Hepatic stellate cell (primary cell): ENCODE data around the gene MAB21L4.

Experiments
- DNase-seq: peaks from one replicate; pipeline ENCODE4 v3.0.0; 2011; ENCODE audit warnings: low spot score

MAB21L4 gene

DNA sequence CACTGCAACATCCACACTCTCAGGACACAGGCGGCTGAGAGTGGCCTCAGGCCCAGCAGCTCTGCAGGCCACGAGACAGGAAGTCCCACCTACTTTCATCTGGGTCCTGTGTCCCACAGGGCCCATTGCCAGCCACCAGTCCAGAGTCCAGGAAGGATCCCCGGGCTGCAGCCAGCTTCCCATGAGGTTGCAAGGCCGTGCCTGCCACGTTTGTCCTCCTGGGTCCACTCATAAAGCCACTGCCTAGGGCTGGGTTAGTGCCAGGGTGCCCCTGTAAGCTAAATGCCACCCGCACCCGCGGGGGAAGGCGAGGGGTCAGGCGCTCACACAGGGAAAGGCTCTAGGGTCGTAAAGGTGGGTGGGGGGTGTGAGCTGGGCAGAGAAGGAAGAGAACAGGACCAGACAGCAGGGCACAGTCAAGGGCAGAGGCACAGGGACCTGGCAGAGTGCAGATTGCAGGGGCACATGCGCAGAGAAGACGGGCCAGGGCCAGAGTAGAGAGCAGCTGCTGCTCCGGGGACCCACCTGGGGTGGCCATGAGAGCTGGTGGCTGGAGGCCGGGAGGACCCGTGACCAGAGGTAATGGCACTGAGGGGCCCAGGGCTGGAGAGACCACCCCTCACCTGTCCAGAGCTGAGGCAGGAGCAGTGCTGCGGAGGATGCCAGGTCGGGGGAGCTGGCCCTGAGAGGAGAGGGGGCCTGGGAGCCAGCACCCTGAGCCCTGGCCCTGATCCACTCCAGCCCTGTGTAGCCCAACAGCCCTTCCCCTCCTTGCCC lies 19.3 kb downstream of the MAB21L4 start:
- no peak for DNase-seq

GRCh38 chr2:240876035-240876474 lies 19.9 kb downstream of the MAB21L4 start:
- DNase-seq: no peak

- DNase-seq: no peak
Measured at GRCh38 chr2:240875228-240876034, 20.5 kb downstream of the MAB21L4 start.

DNA sequence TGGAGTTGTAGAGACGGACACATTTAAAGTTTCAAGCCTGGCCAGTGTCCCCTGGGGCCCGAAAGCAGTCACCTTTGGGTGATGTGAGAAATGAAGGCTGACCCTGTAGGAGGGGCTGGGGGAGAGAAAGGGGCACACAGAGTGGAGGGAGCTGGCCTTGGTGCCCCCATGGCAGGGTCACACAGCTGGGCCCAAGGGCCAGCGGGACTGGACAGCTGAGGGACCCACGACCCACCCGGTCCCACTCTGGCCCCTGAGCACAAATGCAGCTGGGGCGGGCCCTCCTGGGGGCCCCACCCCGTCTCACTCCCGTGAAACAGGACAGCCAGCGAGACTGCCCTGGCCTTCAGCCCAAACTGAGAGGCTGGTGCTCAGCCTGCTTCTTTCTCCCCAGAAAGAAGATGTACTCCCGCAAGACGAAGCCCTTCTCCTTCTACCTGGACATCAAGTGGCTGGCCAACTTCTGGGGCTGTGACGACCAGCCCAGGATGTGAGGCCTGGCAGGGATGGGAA lies 21.2 kb downstream of the MAB21L4 start:
- DNase-seq: no peak

DNA sequence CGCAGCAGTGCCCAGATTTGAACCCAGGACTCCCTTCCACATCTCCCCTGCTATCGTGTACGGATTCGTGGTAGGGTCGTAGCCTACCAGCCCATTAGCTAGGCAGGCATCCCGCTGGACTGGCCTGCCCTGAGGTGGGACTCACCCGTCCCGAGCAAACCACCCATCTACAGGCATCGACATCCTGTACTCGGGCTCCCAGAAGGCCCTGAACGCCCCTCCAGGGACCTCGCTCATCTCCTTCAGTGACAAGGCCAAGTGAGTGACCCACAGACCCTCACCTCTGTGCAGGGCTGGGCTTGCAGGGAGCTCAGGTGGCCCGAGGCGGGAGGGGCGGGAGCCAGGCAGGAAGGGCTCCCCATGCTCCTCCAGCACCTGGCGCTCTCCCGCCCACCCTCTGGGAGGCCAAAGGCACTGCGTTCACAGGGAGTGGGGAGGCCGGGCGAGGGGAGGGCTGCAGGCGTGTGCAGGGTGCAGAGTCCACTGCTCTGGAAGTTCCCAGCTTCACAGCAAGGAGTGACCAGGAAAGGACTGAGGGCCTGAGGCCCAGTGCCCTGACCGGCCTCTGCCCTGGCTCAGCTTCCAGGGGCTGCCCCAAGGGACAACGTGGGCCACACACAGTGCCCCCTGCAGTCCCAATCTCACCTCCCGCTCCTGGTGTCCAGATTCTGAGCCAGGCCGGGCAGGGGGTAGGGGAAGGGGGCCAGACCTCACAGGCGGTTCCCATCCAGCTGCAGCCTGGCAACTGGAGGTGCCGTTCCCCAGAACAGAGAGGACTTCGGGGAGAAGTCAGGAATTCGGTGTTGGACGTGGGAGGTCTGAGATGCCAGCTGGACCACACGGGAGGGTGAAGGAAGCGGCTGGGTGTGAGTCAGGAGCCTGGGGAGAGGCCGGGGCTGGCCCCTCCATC lies 21.9 kb downstream of the MAB21L4 start:
- no peak for DNase-seq

DNA sequence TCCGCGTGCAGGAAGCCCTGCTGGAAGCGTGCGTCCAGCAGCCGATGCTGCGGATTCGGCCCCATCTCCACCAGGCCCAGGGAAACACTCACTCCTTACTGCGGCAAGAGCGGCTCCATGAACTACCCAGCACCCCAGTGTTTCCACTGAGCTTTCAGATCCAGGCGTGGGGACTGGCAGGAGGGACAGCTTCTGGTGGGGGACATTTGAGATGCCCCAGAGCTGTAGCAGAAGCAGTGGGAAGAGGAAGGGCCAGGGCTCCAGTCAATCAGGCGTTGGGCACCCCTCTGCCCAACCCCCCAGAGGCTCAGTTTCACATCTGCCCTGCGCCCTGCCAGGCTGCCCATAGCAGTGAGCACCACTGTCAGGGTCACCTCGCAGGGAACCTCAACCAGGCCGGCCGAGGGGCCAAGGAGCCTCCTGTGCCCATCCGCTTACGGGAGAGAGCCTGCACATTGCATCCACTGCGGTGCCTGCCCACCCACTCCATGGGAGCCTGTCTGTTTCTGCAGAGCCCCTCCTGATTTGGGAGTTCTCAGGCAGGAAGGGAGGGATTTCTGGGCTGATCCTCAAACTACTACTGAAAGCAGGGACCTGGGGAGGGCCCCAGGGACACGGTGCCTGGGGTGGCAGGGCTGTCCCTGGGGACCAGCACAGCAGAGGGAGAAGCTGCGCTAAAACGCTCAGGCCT lies 22.7 kb downstream of the MAB21L4 start:
- no peak for DNase-seq

GRCh38 chr2:240872317-240873097 lies 23.4 kb downstream of the MAB21L4 start:
- no peak for DNase-seq

- no peak for DNase-seq
Measured at GRCh38 chr2:240871071-240871958, 24.6 kb downstream of the MAB21L4 start.

GRCh38 chr2:240869956-240870875 lies 25.7 kb downstream of the MAB21L4 start:
- DNase-seq: no peak

DNA sequence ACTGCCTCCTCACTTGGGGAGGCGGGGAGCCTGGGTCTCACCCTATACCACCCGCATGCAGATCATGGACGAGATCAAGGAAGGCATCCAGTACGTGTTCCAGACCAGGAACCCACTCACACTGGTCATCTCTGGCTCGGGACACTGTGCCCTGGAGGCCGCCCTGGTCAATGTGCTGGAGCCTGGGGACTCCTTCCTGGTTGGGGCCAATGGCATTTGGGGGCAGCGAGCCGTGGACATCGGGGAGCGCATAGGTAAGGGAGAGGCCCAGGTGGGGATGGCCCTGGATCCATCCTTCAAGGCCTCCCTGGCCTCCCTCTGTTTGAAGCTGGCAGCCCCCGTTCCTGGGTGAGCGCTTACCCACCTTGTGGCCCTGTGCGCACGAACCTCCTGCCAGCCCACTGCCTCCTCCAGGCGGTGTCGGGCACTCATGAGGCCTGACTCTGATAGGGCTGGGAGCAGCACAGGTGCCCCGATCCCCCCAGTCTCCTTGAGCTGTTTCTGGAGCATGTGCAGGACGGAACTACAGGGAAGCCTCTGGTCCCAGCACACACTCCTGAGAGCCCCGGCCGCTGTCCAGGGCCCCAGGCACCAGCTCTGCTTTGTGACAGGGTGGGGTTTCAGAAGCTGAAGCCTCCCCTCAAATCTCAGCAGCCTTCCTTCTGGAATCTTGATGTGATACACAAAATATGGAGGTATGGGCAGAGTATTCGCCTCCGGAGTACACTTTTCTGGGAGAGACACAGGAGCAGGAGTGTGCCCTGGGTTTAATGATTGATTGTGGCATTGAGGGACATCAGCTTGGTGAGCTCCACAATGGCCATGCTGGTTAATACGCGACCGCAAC lies 26.6 kb downstream of the MAB21L4 start:
- DNase-seq: no peak

- DNase-seq: no peak
Measured at GRCh38 chr2:240868286-240869108, 27.5 kb downstream of the MAB21L4 start, which contains the start of gene AGXT. Gene AGXT, plus strand, starts transcription at chr2:240868824. Its CDS starts 42 bp downstream, at chr2:240868866.

DNA sequence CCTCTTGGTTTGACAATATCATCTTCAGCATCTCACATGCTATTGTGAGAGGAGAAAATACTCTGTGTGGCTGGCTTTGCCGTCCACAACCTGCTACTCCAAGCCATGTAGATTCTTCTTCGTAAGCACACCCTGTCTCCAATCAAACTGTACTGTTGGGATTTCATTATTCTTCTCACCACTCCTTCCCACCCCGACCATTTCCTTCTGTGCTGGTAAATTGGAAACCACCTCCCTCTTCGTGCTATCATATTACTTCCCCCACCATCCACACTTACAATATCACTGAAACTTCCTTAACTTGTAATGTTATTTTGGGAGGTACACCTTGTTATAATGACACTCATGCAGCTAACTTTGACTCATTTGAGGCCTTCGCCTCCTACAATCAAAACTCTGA lies 30.6 kb downstream of the MAB21L4 start:
- no peak for DNase-seq

- no peak for DNase-seq
Measured at GRCh38 chr2:240864475-240864874, 31.5 kb downstream of the MAB21L4 start.

DNA sequence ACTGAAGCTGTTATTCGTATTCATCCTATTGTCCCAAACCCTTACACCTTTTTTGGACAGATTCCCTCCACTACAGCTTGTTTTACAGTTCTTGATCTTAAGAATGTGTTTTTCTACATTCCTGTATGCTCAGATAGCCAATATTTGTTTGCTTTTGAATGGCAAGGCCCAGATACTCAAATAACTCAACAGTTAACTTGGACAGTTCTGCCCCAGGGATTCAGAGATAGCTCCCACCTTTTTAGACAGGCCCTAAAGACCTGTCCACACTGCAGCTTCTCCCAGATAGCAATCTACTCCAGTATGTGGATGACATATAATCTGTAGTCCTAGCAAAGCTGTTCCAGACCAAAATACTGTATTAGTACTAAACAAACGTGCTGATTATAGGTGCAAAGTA lies 34.4 kb downstream of the MAB21L4 start:
- DNase-seq: no peak

GRCh38 chr2:240858871-240859270 lies 37.1 kb downstream of the MAB21L4 start:
- no peak for DNase-seq

DNA sequence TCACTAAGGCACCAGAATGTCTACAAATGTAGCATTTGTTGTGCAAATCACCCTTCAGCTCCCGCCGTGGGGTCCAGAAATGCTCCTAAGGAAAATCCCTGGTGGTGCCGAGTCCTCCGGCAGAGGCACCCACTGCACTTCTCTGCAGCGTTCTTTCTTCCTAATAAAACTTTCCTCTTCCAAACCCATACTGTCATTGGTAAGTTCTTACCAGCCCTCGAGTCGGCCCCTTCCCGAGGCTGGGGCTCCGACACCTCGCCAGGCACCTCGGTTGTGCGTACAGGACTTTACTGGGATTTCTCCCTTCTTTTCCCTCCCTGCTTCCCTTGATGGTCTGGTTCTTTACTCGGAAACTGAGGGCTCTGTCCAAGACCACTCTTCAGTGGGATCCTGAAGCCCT lies 37.6 kb downstream of the MAB21L4 start:
- no peak for DNase-seq
